GM23338 (cell line): ENCODE data around the gene TNS3. TPM values are rescaled to one million over a fixed set of nuclear protein-coding genes. Genes with fewer than 3 reads are reported as not detected.

Source experiments
- ATAC-seq: fragments of 200-7000 bp; cut with Tn5 transposase; 3 replicates; pipeline ENCODE4 v1.9.1; 2020
- DNase-seq: peaks from one replicate; pipeline ENCODE4 v3.0.0-alpha.2; 2015; ENCODE audit warnings: low spot score
- H2AFZ ChIP-seq: fragments of 200-600 bp; sonication (generic); 2 replicates; pipeline ENCODE4 v1.8.0; 2016; ENCODE audit warnings: antibody characterized with exemption, mild to moderate bottlenecking, moderate library complexity
- H3F3A ChIP-seq: fragments of 200-600 bp; sonication (generic); replicated peaks from 2 replicates; pipeline ENCODE4 v1.8.0; 2017; ENCODE audit warnings: antibody characterized with exemption, mixed run types, low read depth
- H3K27ac ChIP-seq: fragments of 200-600 bp; sonication (generic); 2 replicates; pipeline ENCODE4 v1.6.1; 2016; ENCODE audit warnings: low read depth
- H3K27me3 ChIP-seq: fragments of 200-600 bp; sonication (generic); 2 replicates; pipeline ENCODE4 v1.8.0; 2016; ENCODE audit warnings: mild to moderate bottlenecking, mixed run types, moderate library complexity; ENCODE audit not compliant: insufficient read depth
- H3K36me3 ChIP-seq: fragments of 200-600 bp; sonication (generic); 2 replicates; pipeline ENCODE4 v1.8.0; 2016; ENCODE audit warnings: mild to moderate bottlenecking; ENCODE audit not compliant: insufficient read depth
- H3K4me1 ChIP-seq: fragments of 200-600 bp; sonication (generic); 2 replicates; pipeline ENCODE4 v1.8.0; 2016; ENCODE audit warnings: mild to moderate bottlenecking, moderate library complexity; ENCODE audit not compliant: insufficient read depth
- H3K4me2 ChIP-seq: fragments of 200-600 bp; sonication (generic); 2 replicates; pipeline ENCODE4 v1.7.1; 2017; ENCODE audit warnings: mixed run types
- H3K4me3 ChIP-seq: fragments of 200-600 bp; sonication (generic); 2 replicates; pipeline ENCODE4 v1.6.1; 2016; ENCODE audit warnings: mixed run types
- H3K79me2 ChIP-seq: fragments of 200-600 bp; sonication (generic); replicated peaks from 2 replicates; pipeline ENCODE4 v1.8.0; 2017; ENCODE audit warnings: mild to moderate bottlenecking; ENCODE audit not compliant: insufficient read depth
- H3K9me2 ChIP-seq: fragments of 200-600 bp; sonication (generic); 2 replicates; pipeline ENCODE4 v1.8.0; 2017; ENCODE audit not compliant: insufficient read depth
- H4K20me1 ChIP-seq: fragments of 200-600 bp; sonication (generic); replicated peaks from 2 replicates; pipeline ENCODE4 v1.8.0; 2017; ENCODE audit warnings: mild to moderate bottlenecking; ENCODE audit not compliant: insufficient read depth
- H3K27ac Mint-ChIP-seq: 2 replicates; pipeline ENCODE4 v1.8.0; 2020; ENCODE audit warnings: inconsistent platforms, mild to moderate bottlenecking, moderate library complexity, mixed read lengths
- H3K27me3 Mint-ChIP-seq: 3 replicates; pipeline ENCODE4 v1.8.0; 2022; ENCODE audit warnings: low read depth, mild to moderate bottlenecking, moderate library complexity, mixed read lengths, inconsistent platforms; ENCODE audit not compliant: insufficient read depth, poor library complexity
- H3K36me3 Mint-ChIP-seq: 3 replicates; pipeline ENCODE4 v1.8.0; 2021; ENCODE audit warnings: low read depth, mild to moderate bottlenecking, inconsistent platforms, moderate library complexity, mixed read lengths
- H3K4me1 Mint-ChIP-seq: 3 replicates; pipeline ENCODE4 v1.8.0; 2020; ENCODE audit warnings: mild to moderate bottlenecking, inconsistent platforms, mixed read lengths
- H3K4me3 Mint-ChIP-seq: 3 replicates; pipeline ENCODE4 v1.8.0; 2021; ENCODE audit warnings: moderate library complexity, mild to moderate bottlenecking, inconsistent platforms, mixed read lengths
- H3K9me3 Mint-ChIP-seq: 3 replicates; pipeline ENCODE4 v1.8.0; 2020; ENCODE audit warnings: moderate library complexity, mild to moderate bottlenecking, inconsistent platforms, mixed read lengths
- CREB1 ChIP-seq: fragments of 250-450 bp; sonication (Bioruptor Pico); IDR thresholded peaks from 2 replicates; pipeline ENCODE4 v1.5.0; 2020; ENCODE audit warnings: low read depth, mild to moderate bottlenecking, moderate library complexity
- EZH2 ChIP-seq: fragments of 200-600 bp; sonication (generic); IDR thresholded peaks from one replicate; pipeline ENCODE4 v1.8.0; 2017; ENCODE audit warnings: antibody characterized with exemption, mild to moderate bottlenecking, low read depth; ENCODE audit not compliant: unreplicated experiment
- EZH2phosphoT487 ChIP-seq: fragments of 200-600 bp; sonication (generic); IDR thresholded peaks from one replicate; pipeline ENCODE4 v1.8.1; 2018; ENCODE audit warnings: antibody characterized with exemption; ENCODE audit not compliant: unreplicated experiment
- ZNF331 ChIP-seq: fragments of 250-450 bp; sonication (Bioruptor Pico); IDR thresholded peaks from 2 replicates; pipeline ENCODE4 v1.5.0; 2020; ENCODE audit warnings: low read depth, mild to moderate bottlenecking, moderate library complexity
- ZNF462 ChIP-seq: fragments of 250-450 bp; sonication (Bioruptor Pico); IDR thresholded peaks from 2 replicates; pipeline ENCODE4 v1.5.0; 2020; ENCODE audit warnings: mild to moderate bottlenecking, moderate library complexity
- polyA plus RNA-seq: library from polyadenylated mRNA; unstranded; fragments of >200 nt; fragmentation: Nextera tagmentation; extraction: Ambion mirVana; gene quantifications from 2 replicates; pipeline ENCODE4 v1.2.1, GENCODE V29; 2016
- total RNA-seq: library from RNA; depleted of rRNA; stranded (reverse); fragments of >200 nt; shearing (Covaris generic); gene quantifications from 2 replicates; pipeline ENCODE4 v1.2.3, GENCODE V29; 2014
- TF ChIP-seq, protein P1 (sequence below): IDR thresholded peaks from 2 replicates; pipeline ENCODE4 v1.6.1; 2016; ENCODE audit warnings: antibody characterized with exemption

The TNS3 gene
- total and polyA plus RNA-seq, 2 experiments from 2014 or later = 6.2 to 28.7 TPM

GRCh38 chr7:47303695-47304453, 278.0 kb downstream of the TNS3 start (continued):
- TF ChIP-seq ZNF462 (no peak), EZH2 (no peak), ZNF331 (CRISPR knock-in tag) (no peak), CREB1 (CRISPR knock-in tag) (no peak)
- TF ChIP-seq, protein P1, sequence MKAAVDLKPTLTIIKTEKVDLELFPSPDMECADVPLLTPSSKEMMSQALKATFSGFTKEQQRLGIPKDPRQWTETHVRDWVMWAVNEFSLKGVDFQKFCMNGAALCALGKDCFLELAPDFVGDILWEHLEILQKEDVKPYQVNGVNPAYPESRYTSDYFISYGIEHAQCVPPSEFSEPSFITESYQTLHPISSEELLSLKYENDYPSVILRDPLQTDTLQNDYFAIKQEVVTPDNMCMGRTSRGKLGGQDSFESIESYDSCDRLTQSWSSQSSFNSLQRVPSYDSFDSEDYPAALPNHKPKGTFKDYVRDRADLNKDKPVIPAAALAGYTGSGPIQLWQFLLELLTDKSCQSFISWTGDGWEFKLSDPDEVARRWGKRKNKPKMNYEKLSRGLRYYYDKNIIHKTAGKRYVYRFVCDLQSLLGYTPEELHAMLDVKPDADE = no peak

GRCh38 chr7:47303014-47303694, 278.8 kb downstream of the TNS3 start:
- Histone ChIP-seq H3K4me2 (no peak overlapping the region), H3K4me3 (no peak overlapping the region), H4K20me1 (no peaks in the 10 kb centered on the region; the same call in none of the 2 replicates), H3K9me2 (no peaks in the 10 kb centered on the region), H3K36me3 (no peaks in the 10 kb centered on the region), H3K27me3 (no peaks in the 10 kb centered on the region), H2AFZ (no peak overlapping the region), H3K4me1 (no peaks in the 10 kb centered on the region), H3K79me2 (no peaks in the 10 kb centered on the region), H3K27ac (no peak overlapping the region), H3F3A (no peaks in the 10 kb centered on the region)
- ATAC-seq (no peak; the same call in 2 of the 3 replicates), DNase-seq (no peak)
- Mint-ChIP-seq H3K4me1 (peaks cover 7% of the 10 kb centered on the region), H3K27me3 (peaks cover 5% of the 10 kb centered on the region), H3K27ac (no peak overlapping the region), H3K9me3 (no peaks in the 10 kb centered on the region), H3K36me3 (no peaks in the 10 kb centered on the region; the same call in 2 of the 3 replicates), H3K4me3 (no peak overlapping the region)
- TF ChIP-seq EZH2phosphoT487 (no peak), ZNF462 (no peak)
